HG03460 (cell line): ENCODE data around the gene SPOCK3.
A peak's percentile ranks its signal among the peaks of the same experiment; 100 is the strongest.

Experiments
- ATAC-seq: cut with Tn5 transposase; IDR thresholded peaks from one replicate; pipeline ENCODE4 v1.9.1; 2021; ENCODE audit not compliant: unreplicated experiment

Gene SPOCK3

DNA sequence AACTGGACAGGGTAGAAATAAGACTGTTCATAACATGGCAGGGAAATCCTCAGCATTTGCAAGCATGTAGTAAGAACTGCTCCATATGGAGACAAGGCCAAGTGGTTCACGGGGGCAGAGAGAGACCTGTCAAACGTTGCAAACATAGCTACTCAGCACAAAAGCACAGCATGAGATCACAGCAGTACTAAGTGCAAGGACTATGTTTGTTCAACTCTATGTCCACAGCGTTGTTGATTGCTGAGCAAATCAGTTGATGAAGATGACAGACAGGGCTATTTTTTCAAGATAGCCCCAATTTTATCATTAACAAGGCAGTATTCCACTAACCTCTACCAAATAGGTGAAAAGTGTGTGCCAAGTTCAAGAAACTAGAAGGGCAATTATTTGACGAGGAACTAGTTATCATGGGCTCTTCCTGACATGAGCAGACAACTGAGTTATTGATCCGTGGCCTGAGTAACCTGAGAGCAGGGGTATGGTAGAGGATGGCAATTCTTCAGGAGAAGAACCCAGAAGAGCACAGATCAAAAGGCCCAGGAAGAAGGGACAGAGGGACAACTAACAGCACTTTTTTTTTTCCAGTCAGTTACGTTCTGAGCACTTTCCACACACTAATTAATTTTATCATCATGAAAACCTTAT, 57.4 kb downstream of the SPOCK3 start:
- no peak for ATAC-seq

DNA sequence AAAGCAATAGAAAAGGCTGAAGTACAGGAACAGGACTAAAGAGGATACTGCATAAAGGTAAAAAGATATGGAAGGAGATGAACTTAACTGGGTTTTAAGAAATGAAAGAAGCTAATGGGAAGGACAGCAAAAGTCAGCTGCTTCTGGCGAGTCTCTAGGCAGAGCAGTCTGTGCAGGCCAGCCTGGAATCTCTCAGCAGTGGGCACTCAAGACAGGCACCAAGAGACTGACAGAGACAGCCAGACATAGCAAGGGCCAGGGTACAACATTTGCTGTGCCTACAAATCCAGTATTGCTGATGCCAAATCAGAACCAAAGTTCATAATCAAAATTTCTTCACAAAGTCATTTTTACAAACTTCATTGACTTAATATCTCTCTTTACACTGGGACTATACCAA, 62.4 kb downstream of the SPOCK3 start:
- no peak for ATAC-seq

DNA sequence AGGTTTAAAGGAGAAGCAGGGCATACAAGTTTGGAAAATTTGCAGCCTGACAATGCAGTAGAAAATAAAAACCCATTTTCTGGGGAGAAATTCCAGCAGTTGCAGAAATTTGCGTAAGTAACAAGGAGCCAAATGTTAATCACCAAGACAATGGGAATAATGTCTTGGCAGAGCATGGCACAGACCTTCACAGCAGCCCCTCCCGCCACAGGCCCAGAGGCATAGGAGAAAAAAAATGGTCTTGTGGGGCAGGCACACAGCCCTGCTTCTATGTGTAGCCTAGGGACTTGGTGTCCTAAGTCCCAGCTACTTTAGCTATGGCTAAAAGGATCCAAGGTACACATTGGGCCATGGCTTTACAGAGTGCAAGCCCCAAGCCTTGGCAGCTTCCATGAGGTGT, 65.7 kb downstream of the SPOCK3 start:
- no peak for ATAC-seq

DNA sequence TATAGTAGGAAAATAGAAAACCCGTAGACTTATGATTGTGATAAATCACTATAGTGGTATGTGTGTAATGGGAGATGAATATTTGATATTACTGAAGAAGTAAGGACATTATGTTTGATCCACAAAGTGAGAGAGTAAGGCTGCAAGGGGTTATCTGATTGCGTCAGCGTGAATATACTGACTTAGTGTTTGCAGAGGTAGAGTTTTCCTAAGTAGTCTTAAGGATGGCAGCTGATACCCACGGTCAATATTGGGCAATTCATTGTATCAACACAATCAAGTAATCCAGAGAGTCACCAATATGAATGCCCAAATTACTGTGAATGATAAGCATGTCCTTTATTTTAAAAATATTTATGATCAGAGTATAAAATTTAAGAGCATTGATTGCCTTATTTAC, 83.7 kb downstream of the SPOCK3 start:
- ATAC-seq, result no peak

DNA sequence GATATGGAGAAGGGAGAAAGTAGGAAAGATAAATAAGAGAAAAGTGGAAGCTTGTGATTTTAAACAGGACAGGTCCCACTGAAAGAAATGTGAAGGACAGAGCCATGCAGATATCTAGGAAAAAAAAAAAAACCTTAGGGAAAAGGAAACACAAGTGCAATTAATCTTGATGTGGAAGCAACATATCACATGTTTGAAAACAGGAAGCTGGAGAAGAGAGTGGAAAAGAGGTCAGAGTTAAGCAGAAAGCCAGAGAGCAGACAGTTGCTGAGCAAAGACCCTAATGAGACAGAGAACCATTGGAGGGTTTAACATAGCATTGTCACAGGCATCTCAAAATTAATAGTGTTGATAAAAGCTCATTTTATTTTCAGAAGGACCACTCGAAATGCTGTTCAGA, 89.7 kb downstream of the SPOCK3 start:
- ATAC-seq, result no peak

DNA sequence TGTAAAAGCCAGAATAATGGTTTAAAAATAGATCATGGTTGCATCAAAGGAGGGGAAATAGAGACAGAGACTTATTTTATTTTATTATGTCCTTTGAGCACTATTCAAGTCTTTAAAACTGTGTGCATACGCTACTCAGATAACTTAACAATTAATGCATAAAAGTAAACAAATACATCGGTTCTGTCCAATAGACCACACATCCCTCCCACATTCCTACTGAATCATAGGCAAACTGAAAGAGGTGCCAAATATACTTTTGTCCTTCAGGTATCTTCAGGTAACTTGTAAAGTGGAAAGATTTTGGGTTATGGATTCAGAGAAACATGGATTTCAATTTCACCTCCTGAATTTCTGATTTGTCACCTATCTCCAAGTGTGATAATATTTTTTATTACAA, 91.3 kb downstream of the SPOCK3 start:
- ATAC-seq, result no peak

DNA sequence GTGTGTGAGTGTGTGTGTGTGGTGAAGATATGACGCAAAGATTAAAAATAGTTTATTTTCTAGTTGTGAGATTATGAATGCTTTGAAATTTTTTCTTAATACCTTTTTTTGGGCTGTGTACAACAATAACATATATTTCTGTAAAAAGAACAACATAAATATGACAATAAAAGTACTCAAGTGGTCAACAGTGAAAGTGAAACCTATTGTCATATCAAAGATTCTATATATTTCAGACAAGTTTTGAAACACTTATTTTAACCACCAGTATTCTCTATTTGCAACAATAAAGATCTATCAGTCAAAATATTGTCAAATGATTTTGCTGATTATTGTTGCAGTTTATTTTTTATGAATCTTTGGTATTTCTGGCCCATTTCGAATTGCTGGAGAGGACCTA, 98.0 kb downstream of the SPOCK3 start:
- ATAC-seq, result no peak

DNA sequence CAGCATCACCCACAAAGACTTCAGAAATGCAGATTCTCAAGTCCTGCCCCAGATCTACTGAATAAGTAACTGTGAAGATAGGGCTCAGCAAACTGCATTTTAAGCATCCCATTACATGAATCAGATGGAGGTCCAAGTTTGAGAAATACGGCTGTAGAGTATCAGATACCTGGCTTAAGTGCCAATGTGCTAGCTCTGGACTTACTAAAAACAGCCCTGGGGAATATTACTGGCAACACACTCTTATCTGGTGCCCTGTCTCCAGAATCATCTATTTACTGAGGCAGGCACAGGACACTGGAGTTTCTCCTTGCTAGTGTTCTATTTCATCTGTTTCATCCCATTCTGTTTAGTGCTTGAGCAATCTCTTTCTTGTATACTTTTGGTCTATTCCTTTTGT, 105.1 kb downstream of the SPOCK3 start:
- no peak for ATAC-seq

DNA sequence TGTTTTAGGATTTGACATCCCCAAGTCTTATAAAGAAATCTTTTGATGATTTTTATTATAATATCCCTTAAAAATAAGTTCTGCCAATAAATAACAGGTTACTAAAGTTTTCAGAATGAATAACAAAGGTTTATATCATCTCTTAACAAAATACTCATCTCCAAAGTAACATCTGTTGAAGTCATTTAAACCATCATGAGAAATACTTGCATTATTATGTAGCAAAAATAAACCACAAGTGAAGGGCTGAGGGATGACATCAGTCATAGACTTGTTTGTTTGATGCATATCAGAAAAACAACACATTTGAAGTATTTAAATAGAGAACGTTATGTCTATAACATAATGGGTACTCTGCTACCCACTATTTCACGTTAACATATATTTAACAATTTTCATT, 114.9 kb downstream of the SPOCK3 start:
- ATAC-seq, result no peak

DNA sequence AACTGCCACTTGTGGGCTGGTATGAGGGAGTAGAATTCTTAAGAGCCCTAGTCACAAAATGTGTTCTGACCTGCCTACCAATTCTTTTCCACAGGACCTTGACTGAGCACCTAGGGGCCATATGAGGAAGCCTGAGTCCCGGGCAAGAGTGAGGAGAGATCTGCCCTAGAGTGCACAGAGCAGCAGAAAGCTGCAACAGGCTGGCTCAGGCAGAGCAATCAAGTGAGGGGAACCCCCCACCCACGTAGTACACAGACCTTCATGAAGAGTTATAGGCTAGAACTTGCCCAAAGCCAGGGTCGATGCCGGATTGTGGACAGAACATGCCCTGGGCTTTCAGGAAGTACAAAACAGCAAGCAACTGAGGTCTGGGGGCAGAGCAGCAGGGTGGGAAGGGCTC, 117.0 kb downstream of the SPOCK3 start:
- no peak for ATAC-seq

DNA sequence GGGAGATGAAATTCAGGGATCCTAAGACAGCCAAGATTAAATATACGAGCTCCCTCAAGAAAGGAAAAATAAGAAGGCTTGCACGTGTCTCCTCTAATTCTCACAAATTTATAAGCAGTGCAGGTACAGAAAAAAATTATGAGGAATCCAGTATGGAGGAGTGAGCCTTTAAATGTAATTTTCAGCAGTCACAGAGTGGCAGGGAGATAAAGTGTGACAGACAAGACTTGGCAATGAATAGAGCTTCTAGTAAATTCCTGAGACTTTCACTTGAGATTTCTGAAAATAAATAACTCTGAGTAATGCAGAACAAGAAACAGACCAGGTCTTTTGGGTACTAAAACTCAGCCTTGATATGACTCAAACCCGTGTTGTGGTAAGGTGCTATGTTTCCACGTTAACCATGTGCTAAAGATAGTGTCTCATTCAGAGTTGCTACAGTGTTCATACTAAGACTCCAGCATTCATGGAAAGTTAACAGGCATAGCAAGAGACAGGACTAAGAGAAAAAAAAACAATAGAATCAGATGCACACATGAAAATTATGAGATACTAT, 119.8 kb downstream of the SPOCK3 start:
- no peak for ATAC-seq

DNA sequence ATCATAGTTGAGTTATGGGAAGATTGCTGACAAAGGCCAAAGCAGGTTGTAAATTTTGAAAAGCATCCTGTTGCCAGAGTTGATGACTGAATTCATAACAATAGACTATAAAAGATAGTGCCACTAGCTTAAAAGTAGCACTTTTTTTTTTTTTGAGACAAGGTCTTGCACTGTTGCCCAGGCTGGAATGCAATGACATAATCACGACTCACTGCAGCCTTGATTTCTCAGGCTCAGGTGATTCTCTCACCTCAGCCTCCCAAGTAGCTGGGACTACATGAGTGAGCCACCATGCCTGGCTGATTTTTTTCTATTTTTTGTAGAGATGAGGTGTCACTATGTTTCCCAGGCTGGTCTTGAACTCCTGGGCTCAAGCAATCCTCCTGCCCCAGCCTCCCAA, 122.7 kb downstream of the SPOCK3 start:
- no peak for ATAC-seq

DNA sequence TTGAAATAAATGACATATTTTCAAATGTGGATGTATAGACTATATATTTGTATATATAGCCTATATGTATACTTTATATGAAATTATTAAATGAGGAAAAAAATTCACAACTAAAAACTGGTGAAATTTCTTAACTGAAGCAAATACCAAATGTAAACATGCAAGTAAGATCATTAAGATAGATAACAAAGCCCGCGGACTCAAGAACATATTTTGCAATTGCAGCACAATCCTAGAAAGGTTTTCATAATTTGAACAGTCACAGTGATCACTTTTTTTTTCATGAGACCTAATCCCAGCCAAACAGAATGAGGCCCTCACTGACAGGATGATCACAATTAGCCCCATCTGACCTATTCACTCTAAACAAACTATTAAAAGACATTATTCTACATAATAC, 123.2 kb downstream of the SPOCK3 start:
- no peak for ATAC-seq

DNA sequence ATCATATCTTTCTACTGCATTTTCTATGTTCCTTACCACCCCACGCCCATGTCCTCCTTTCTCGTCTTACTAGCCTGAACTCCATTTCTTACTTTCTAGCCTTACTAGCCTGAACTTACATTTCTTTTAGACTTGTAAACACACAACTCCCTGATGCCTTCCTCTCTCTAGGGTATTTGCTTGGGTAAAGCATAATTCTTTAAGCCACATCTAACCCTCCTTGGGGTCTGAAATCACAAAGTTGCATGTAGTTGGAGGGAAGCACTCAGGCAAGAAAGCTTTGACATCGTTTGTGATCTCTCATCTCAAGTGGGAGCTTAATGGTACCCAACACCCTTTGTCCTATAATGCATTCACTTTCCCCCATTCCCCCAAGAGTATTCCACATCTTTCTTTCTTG, 124.4 kb downstream of the SPOCK3 start:
- no peak for ATAC-seq

DNA sequence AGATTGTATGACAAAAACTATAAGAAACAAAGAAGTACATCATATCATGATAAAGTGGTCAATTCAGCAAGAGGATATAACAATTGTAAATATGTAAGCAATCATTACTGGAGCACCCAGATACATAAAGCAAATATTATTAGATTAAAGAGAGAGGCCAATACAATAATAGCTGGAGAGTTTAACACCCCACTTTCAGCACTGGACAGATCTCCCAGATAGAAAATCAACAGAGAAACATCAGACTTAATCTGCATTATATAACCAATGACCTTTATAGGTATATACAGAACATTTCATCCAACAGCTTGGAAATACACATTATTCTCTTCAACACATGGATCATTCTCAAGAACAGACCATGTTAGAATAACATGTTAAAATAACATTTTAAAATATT, 128.4 kb downstream of the SPOCK3 start:
- no peak for ATAC-seq

DNA sequence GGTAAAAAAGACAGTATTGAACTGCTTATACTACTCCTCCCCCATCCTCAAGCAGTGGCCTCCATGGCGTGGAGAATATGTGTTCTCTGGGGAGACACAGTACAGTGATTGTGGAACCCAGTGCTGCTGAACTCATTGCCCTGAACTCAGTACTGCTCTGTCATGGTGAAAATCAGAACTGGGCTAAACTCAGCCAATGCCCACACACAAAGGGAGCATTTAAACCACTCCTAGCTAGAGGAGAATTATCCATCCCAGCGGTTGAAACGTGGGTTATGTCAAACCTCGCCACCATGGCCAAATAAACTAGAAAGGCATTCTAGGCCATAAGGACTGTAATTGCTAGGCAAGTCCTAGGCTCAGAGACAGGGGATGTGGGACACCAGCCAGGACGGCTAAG, 131.8 kb downstream of the SPOCK3 start:
- no peak for ATAC-seq

DNA sequence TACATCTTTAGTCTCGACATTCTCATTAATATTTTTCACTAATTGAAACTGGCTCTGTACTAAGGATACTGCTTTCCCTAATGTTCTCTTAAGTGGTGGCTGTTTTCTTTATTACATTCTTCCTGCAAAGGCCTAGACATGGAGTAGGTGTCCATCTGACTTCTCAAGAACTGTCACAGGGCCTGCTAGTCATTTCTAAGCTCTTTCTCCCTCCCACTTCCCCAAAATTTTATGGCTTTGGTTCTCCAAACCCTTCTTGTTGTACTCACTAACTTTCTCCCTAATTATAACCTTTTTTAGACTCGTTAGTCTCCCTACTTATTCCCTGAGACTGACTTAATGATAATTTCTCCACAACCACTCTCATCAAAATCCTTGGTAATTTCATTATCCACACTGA, 133.3 kb downstream of the SPOCK3 start:
- ATAC-seq, result no peak

DNA sequence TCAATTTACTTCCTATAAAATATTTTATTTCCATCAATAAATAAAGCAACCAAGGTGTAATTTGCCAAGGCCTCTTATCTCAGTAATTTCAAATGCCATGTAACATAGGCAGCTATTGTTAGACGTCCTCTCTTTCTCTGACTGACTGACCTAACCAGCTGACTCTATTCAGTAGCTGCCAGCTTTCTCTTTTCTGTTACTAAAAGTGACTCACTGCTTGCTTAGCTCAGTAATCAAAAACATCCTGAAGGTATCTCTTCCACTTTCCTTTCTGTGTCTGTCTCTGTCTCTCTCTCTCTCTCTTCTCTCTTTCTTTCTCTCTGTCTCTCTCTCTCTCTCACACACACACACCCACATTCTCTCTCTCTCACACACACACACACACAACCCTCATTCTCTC, 134.2 kb downstream of the SPOCK3 start:
- peak; percentile 56 for ATAC-seq

DNA sequence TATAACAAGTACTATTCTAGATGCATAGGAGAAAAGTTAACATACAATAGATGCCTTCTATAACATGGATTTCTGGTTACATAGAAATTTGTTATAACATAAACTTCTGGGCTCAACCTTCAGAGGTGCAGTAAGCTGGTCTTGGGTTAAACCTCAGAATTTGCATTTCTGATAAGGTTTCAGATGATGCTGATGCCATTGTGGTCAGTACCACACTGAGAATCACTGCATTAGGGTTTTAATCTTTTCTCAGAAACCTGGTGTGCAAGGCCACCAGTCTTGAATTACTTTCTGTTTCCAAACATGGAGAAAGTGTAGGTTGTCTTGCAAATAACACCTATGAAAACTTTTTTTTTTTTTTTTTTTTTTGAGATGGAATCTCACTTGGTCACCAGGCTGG, 146.2 kb downstream of the SPOCK3 start:
- ATAC-seq, result peak; percentile 81

DNA sequence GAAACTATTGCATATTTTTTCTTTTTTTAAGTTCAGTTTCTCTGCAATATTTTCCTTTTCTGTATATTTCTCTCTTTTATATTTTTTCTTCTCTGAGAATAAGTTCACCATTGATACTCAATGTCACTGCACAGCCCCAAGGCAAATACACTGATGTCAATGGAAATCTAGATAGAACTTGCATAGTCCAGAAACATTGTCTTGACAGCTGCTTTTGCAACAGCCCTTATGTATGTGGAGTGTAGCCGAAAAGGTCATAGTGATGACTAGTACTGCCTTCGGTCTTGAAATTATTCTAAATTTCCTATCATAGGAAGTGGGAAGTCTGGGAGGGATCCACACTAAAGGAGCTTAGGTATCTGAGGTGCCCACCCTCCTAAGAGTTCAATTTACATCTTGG, 150.0 kb downstream of the SPOCK3 start:
- ATAC-seq, result no peak

DNA sequence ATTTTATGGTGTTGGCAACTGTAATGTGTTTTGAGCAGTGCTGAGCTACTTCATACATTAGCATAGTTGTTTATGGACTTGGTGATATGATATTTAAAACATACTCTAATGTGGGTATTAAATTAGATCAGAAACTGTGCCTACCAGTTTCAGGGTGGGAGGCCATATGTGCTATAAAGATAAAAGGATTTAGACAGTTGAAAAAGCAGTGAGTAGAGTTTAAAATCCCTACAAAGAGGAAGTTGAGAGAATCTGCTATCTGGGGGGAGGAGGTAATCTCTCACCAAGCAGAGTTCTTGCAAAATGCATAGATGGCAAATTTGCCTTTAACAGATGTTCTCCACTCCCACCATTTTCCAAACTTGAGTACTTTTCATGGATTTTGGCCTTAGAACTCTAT, 154.5 kb downstream of the SPOCK3 start:
- no peak for ATAC-seq

DNA sequence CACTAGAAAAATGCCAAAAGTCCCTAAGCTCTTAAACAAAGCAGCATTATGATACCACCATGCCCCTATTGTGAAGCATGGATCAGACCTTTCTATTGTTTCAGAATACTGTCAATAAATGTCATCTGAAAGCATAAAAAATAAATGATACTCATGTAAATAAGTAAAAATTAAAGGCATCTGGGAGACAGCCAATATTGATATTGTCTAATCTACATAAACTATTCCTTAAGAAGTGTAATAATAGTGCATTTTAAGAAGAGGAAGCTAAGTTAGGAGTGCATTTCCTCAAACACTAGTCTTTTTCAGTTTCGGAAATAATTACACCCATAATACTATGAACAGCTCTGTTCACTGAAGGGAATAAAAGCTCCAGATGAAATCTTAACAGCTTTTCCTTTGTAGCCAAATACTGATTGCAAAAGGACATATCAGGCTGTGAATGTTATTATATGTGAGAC, 181.6 kb downstream of the SPOCK3 start:
- no peak for ATAC-seq

DNA sequence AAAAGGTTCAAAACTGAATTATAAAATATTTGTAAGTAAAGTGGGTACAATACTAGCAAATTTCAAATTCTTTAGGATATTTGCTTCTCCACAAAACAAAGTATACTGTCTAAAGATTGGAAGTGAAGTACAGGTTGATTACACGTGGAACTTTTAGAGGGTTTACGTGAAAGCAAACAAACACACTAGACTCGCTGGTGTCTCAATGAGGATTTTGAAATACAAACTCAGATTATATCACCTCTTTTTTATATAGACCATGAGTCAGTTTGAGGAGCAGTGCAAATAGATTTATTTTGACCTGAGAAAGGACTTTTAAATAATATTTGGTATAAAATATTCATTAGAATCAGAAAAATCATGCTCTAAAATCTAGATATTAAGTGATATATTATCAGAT, 185.0 kb downstream of the SPOCK3 start:
- no peak for ATAC-seq
